ENCODE measurements around the gene ZBTB44.
"Not testable (repeated sequence)": the region's sequence is repeated elsewhere in the genome, so short reads cannot be mapped to it uniquely, and the experiment has no call there.

The ZBTB44 gene

DNA sequence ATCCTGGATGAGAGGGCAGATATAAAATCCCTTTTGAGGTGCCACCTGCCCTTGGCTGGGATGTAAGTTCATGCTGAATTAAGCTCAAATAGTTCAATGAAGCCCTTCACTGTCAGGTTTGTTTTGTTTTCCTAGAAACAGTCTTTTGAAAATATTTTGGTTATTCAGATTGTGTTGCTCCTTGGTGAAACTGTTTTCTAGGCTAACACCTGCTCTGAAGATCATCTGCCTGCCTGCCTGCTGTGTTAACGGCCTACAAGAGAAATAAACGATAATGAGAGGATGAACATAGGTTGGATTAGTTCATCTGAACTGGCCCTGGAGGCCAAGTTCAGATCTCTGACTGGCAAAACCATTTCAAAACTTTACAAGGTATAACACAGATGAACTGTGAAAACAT is 67.4 kb downstream of the ZBTB44 start:
- DNase-seq (ENCODE audit: low read depth, low spot score), result no peak

DNA sequence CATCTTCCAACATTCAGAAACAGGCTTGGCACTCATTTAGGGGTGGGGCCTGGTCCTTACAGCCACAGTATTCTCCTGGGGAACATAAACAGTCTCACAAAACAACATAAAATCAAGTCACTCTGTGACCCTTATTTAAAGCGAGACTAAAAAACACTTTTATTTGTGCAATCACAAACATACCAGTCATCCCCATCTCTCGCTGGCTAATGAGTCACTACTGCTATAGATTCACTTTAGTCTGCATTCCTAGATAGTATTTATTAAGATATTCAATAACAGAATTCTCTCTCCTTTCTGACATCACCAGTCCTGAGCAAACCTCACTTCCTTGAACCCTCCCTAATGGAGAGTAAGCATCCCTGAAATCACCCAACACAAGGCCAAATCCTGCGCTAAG is 68.0 kb downstream of the ZBTB44 start:
- DNase-seq (ENCODE audit: low read depth, low spot score), result no peak

DNA sequence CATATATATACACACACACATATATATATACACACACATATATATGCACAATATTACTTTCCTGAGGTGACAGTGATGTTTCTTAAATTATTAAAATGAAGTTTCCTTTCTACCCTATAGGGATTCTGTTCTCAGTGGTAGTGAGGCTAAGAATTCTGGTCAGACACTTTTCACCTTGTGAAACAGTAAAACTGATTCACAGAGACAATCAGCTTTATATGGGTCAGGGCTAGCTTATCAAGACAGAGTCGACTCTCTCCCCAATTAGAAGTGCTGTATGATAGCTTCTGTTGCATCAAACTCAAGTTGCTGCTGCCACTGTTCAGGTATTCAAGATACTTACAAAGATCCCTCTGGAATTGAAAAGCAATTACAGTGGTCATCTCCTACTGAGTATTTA is 68.4 kb downstream of the ZBTB44 start:
- DNase-seq (ENCODE audit: low read depth, low spot score), result no peak

DNA sequence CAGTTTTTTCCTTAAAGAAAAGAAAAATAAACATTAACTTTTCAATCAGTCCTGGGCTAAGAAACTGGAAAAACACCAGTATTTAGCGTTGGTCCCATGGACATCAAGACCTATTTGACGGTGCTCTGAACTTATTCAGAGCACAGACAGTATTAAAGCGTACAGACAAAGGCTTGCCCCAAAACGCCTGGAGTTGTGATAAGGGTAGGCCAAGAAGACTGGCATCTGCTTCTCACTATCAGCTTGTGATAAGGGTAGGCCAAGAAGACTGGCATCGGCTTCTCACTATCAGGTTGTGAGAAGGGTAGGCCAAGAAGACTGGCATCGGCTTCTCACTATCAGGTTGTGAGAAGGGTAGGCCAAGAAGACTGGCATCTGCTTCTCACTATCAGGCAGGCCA is 69.3 kb downstream of the ZBTB44 start:
- DNase-seq (ENCODE audit: low read depth, low spot score), result not testable (repeated sequence)

DNA sequence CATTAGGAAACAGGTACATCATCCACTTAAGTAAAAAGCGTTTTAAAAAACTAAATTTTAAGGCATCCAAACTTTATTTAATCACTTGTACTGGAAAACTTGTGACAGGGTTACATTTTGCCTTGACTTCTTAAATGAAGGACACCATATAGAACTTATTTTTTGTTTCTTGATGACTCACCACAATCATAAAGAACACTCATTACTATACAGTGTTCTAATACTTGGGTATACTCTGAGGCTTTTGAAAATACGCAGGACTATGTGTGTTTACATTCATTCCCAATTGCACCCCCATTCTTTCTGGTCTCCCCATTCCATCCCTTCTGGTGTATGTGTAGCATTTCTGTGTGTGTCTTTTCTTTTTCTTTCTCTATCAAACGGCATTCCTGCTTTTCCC is 69.9 kb downstream of the ZBTB44 start:
- no peak for DNase-seq (ENCODE audit: low read depth, low spot score)

DNA sequence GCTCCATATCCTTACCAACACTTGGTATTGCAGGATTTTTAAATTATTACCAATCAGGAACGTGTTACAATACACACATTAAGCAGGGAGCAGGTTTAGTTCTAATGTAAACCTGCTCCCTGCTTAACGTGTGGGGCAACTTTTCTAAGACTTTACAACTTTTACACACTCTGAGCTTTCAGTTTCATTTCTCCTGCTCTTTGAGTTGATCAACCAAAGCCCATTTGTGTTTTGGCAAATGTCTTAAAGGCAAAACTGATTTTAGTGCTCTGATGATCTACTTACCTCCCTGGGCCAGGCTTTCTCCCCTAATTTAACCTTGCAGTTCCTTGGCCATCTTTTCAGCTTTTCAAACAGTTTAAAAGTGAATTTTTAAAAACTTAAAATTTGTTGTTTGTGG is 70.9 kb downstream of the ZBTB44 start:
- DNase-seq (ENCODE audit: low read depth, low spot score), result no peak

DNA sequence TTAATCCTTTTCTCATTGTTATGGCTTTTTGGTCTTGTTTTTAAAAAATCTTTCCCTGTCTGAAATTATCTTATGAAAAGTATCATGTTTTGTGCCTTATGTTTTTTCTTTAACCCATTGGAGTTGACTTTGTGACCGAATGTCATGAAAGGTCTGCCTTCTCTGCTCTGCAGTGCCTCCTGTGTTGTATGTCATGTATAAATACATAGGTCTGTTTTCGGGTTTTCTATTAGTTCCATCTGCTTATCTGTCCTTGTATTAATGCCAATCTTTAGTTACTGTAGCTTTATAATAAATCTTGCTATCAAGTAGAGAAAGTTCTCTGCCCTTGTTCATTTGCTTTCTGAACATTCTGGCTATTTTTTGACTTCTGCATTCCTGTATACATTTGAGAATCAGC is 73.0 kb downstream of the ZBTB44 start:
- no peak for DNase-seq (ENCODE audit: low read depth, low spot score)

DNA sequence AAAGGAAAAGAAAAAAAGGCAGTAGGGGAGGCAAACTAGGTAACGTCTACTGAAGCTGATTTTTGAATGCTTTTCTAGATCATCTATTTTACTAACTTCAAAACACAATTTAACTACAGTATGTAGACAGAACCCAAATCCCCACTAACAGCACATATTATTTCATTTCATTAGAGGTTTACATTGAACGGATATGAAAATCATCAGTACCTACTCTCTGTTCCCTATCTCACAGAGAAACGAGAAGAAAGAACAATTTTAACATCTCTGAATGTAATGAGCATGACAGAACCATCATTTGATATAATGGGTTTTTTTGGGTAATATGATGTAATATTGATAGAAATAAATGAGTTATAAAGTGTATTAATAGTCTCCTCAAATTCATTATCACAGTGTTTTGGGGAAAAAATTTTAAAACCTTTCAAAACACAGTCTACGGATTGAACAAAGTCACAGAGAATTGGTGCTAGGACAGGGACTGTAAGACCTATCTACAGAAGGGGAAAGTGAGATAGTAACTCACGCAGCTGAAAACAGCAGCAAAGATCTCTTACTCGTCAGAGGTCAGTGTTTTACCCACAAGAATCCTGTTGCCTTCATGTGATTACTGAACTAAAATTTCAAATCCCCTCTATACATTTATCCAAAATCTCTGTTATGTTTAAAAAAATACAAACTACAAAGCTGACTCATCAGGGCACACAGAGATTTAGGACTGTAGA is 77.3 kb downstream of the ZBTB44 start:
- DNase-seq (ENCODE audit: low read depth, low spot score), result no peak

DNA sequence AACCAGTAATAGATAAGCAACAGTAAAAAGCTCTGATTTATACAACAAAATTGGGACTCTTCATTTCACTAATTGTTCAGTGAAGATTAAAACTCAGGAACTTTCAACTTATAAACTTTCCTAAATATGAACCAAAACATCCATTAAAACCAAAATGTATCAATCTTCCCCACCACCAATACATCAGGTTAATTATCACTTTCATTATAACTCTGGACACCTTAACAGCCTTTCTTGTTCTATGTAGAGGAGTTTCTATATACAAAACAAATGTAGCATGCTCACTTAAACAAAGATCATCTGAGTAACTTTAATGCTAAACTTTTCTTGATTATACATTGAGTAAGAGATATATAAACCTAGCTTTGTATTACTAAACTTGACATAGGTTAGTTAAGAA is 80.4 kb downstream of the ZBTB44 start:
- no peak for DNase-seq (ENCODE audit: low read depth, low spot score)

DNA sequence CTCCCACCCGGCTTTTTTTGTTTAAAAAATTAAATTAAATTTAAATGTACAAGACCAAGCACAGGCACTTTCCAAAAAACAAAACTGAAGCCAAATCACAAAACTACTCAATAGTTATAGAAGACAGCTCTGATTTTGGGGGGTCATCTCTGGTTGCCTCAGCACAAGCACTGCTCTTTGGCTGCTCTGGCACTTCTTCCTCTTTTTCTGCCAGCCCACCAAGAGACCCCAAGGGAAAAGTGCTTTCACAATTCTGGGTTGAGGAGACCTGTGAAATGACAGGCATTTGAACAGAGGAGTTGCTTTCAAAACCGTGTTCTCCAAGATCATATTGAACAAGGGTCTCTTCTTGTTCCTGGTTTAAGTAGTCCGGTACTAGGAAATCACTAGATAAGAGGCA is 80.8 kb downstream of the ZBTB44 start:
- not testable (repeated sequence) for DNase-seq (ENCODE audit: low read depth, low spot score)

DNA sequence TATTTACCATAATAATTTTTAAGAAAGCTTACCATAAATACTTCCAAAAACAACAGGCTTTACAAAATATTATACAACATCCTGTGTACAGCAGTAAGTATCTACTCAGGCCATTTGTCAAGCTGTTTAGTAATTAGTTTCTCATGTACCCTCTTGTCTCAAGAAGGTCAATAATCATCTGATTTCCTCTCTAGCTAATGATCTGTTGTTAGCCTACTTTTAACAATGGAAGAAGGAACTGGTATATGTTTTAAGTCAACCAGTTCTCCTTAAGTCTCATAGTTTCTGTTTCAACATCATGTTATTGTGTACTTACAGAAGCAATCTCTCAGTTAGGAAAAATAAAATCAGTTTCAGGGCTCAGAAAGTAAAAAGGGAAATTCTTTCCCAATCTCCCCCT is 81.2 kb downstream of the ZBTB44 start:
- DNase-seq (ENCODE audit: low read depth, low spot score), result not testable (repeated sequence)

DNA sequence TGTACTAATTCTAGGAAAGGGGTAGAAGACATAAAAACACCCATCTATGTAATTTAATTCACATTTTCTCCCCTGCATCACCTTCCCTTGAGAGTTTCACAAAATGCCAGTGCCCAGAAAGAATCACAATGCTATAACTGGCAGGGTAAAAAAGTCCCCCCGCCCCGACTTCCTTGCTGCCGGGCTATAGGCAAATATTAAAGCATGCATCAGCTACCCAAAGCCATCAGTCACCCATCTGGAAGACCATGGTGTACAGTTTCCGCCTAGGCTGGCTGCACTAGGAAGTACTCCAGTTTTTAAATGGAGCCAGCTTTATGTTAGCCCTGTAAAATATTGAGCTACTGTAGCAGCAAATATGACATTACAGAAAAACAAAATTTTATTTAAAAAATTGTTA is 87.3 kb downstream of the ZBTB44 start:
- DNase-seq (ENCODE audit: low read depth, low spot score), result no peak

DNA sequence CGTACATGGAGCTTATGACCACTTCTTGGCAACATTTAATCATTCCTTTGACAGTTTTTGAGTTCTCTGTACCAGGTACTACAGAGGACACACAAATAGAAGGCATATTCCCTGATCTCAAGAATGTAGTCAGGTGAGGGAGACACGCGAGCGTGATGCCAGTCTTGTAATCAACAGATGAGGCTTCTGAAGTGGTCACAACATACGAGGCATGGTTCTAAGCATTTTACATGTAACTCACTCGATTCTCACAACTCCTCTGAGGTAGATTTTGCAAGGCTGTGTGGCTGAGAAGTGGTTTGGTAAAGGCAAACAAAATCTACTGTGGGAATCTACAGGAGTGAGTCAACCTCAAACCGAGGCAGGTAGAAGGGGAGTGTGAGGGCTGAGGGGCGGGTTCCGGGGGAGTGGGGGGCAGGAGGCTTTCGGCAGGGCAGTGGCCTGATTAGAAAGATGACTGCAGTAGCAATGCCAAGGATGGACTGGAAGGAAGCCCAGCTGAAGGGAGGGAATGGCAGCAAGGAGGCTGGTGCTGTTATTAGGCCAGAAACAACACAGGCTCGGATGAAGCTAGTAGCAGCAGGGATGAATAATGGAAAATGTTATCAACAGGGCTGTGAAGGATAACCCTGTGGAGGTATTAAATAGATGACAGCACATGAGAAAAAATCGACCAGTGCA is 91.3 kb downstream of the ZBTB44 start:
- no peak for DNase-seq (ENCODE audit: low read depth, low spot score)

DNA sequence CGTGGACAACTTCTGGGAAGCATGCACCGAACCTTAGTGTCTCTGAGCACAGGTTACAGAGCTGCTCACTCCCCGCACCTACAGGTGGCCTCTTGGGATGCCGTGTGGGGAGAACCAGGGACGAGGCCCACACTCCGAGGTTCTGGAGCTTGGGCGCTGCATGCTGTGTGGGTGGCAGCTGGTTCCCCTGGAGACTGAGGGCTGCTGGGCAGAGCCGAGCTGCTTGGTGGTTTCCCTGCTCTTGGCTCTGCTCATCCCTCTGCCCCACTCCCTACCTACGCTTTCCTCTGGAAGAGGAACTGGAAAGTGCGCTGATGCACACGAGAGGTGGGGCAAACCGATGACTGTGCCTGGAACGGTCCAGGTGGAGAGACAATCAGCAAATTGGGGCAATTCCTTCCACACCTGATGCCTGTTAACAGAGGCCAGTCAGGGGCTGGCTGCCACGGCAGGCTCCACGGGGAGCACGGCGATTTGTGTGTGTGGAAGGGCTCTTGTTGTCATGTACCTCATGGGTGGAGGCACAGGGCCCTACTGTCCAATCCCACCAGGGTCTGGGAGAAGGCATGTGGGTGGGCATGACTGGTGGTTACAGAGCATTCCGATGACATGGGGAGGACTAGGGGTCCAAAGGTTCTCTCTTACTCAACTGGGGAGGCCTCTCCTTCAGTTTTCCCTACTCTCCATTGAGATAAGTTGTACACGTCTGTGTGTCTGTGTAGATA is 94.2 kb downstream of the ZBTB44 start:
- no peak for DNase-seq (ENCODE audit: low read depth, low spot score)

DNA sequence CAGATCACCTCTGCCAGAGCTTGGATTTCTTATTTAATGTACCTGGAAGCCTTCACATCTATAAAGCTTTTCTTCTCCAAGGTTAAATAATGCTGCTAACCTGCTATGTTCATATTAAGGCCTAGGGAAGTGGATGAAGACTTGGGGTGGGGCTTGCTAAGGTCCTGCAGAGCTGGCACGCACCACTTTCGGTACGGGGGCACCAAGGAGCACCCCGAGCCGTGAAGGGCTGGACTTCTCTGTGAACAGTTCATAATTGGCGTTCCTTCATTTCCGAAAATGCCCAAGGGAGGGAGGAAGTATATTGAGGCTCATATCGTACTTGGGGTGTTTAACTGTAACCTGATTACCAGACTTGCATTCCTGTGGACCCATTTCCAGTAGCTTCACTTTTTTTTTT is 95.6 kb downstream of the ZBTB44 start:
- DNase-seq (ENCODE audit: low read depth, low spot score), result no peak

DNA sequence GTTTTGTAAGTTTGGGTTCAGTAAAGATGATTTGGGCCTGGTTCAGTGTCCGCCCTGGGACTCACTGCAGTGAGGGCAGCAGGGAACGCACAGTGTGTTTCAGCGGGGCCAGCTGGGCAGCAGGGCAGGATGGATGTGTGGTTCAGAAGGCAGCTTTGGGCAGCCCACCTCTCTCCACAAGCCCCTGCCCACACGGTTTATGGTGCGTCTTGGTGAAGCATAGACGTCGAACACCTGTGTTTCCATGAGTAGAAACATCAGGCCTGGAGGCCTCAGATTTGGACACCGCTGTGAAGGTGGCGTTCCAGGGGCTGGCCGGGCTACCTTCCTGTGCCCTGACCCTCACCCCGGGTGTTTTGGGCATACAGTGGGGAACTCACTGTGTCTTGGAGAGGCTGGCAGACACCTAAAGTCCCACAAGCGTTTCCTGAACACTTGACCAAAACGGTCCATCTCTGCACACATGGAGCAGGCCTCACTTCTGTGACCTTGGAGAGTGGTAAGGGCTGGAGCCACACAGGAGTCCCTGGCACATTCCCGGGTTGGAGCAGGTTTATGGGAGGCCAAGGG is 96.1 kb downstream of the ZBTB44 start:
- no peak for DNase-seq (ENCODE audit: low read depth, low spot score)

DNA sequence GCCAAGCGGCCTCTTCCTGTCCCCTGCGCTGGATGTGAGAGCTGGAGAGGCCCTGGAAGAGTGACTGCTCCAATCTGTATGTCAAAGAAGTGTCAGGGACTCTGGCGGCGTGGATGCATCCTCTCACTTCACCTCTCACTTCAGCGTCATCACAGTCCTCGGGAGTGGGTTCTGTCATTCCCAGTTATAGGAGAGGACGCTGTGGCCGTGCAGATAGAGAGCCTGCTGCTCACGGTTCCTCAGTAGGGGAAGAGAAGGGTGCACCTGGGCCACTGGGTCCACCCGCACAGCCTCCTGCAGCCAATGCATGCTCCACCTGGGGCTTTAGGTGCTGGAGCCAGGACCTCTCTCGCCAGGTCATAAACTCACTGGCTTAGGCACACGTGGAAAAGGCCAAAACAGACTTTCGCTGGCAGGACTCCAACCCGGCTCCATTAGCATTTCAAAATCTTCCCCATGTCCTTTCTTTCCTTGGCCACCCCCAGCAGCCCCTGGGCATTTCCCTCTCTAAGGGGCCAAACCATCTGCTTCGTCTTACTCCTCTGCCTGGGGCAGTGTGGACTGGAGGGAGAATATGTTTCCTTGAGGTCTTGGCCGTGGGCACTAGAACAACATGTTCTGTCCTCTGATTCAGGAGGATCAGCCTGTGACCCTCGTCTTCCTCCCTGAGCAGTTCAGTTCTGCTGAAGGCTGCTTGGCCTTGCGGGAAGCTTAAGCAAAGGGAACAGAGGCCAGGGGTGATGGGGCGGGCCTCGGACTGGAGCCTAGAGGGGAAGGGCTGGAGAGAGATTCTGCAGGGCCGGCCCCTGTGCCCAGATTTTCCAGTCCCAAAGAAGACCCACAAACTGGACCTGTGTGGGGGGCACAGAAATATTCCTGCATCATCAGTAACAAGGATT is 97.3 kb downstream of the ZBTB44 start:
- peak; percentile 73 for DNase-seq (ENCODE audit: low read depth, low spot score)

DNA sequence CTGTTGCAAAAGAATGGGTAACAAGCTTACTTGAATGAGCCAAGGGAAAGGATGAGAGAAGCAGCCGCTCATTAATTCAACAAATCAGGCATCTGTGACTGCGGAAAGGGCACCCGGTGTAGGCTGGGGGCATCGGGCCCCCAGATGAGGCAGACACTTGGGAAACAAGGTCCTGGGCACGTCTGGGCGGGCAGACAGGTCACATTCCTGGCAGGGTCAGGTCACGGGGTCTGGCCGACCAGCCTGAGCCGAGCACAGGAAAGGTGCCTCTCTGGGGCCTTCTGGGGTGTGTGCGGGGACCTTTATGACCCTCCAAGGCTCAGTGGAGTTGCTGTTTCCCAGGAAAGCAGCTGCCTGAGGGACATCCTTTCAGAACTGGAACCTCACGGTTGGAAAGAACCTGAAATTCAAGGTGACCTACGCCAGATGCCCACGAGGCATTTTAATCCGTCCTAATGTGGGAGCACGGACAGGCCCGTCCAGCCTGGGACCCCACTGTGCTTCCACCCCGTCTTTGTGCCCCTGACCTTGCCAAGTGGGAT is 98.1 kb downstream of the ZBTB44 start:
- peak; percentile 40 for DNase-seq (ENCODE audit: low read depth, low spot score)

DNA sequence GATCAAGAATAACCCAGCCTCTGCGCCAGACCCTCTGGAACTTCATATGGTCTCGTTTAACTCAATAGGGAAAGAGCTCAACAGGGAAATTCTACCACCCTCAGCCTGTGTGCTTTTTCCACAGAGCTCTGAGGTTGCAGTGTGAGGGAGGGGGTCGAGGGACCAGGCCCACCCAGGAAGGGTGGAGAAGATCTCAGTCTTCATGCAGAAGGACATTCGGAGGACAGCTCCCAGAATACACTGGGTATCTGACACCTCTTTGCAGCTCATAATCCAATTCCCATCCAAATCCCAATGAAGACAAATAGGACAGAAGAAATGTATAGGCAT is 98.5 kb downstream of the ZBTB44 start:
- DNase-seq (ENCODE audit: low read depth, low spot score), result no peak

DNA sequence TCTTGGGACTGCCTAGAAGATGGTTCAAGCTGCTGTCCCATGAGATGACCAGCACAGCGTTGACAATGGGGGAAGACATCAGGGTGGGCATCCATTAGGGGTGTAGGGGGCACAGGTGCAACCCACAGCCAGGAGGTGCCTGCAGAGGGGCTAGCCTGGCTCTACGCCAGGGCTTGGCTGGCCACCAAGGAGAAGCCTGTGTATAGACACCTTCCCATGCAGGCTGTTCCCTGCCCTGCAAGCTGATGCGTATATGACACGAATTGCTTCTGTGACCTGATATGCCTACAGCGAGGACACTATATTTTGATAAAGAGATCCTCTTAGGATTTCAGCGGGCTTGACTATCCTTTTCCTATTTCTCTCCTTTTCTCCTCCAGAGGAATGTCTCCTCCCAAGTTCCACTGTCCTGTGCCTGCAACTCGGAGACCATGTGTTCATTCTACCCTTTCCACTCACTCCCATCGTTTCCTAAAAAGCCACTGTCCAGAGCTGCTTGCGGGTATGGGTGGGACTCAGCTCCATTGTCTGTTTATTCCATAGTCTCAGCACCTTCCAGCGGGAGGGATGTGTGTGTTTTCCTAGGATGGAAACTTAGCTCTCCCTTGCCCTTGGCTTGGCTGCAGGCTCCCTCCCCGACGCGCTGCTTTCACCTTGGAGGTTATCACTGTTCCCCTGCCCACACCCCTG is 99.0 kb downstream of the ZBTB44 start:
- no peak for DNase-seq (ENCODE audit: low read depth, low spot score)

All from ELF-1 (cell line).